HL-60 (cell line): Measurements from ENCODE around the gene ATP12A.

Source experiments
- DNase-seq, 2 experiments: peaks; one replicate each; pipeline ENCODE4 v3.0.0-alpha.2; 2010 to 2020; ENCODE audit warnings: low read depth in 1 of 2, low spot score in 1 of 2
- H3K27ac ChIP-seq: fragments of 250-450 bp; sonication (Bioruptor Pico); replicated peaks from 2 replicates; pipeline ENCODE4 v1.5.1; 2020; ENCODE audit warnings: mild to moderate bottlenecking, moderate library complexity
- H3K27me3 ChIP-seq: fragments of 250-450 bp; sonication (Bioruptor Pico); 2 replicates; pipeline ENCODE4 v1.5.1; 2021; ENCODE audit warnings: mild to moderate bottlenecking, moderate library complexity; ENCODE audit not compliant: insufficient read depth, poor library complexity, severe bottlenecking
- H3K4me3 ChIP-seq: replicated peaks from 2 replicates; pipeline ENCODE4 v1.5.1; 2011; ENCODE audit warnings: mild to moderate bottlenecking, control low read depth, low read length; ENCODE audit not compliant: insufficient read depth
- CTCF ChIP-seq: IDR thresholded peaks from one replicate; pipeline ENCODE4 v1.5.1; 2011; ENCODE audit warnings: low read length, control low read depth, inconsistent platforms; ENCODE audit not compliant: insufficient read depth
- GABPA ChIP-seq: IDR thresholded peaks from 2 replicates; pipeline ENCODE4 v1.6.1; 2012; ENCODE audit warnings: low read depth
- POLR2AphosphoS5 ChIP-seq: IDR thresholded peaks from 2 replicates; pipeline ENCODE4 v1.6.1; 2012; ENCODE audit warnings: low read depth
- REST ChIP-seq: IDR thresholded peaks from 2 replicates; pipeline ENCODE4 v1.6.1; 2012; ENCODE audit warnings: low read depth; ENCODE audit not compliant: insufficient replicate concordance
- SPI1 ChIP-seq: IDR thresholded peaks from 2 replicates; pipeline ENCODE4 v1.6.1; 2012; ENCODE audit warnings: low read depth, mild to moderate bottlenecking, borderline replicate concordance

ATP12A gene

GRCh38 chr13:24741016-24741662 is 60.9 kb downstream of the ATP12A start:
- peaks cover 21% of the 10 kb centered on the region for H3K27me3 ChIP-seq
- DNase-seq: no peak
- no peak overlapping the region for H3K27ac ChIP-seq
- TF ChIP-seq REST (no peak), CTCF (peak; percentile 7), GABPA (no peak), SPI1 (no peak), POLR2AphosphoS5 (no peak)
- H3K4me3 ChIP-seq: no peak overlapping the region

DNA sequence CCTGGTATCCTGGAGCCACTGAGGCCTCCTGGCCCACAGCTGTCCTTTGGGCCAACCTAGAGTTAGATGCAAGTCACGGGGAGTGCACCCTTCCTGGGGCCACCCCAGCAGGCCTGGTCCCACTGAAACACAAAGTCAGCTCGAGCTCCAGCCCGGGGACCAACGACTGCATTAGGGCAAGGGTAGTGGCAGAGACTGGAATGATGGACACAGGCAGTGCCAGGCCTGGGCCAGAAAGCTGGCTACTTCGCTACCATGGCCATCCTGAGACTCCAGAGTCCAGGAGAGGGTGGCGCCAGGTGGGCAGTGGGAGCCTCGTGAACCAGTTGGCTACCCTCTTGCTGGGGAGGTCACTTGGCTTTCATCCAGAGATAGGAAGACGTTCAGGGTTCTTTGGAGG is 61.6 kb downstream of the ATP12A start:
- no peak for TF ChIP-seq SPI1
- no peak for TF ChIP-seq CTCF
- TF ChIP-seq GABPA: no peak
- TF ChIP-seq REST: no peak
- no peak for TF ChIP-seq POLR2AphosphoS5
- Histone ChIP-seq H3K27ac (no peak overlapping the region), H3K27me3 (peaks cover 28% of the 10 kb centered on the region), H3K4me3 (no peak overlapping the region)
- no peak for DNase-seq

- TF ChIP-seq CTCF: no peak
- no peak for TF ChIP-seq REST
- no peak for TF ChIP-seq GABPA
- no peak for TF ChIP-seq SPI1
- no peak for TF ChIP-seq POLR2AphosphoS5
- Histone ChIP-seq H3K27me3 (peaks cover 33% of the 10 kb centered on the region), H3K4me3 (no peak overlapping the region), H3K27ac (no peak overlapping the region)
- DNase-seq: no peak
These were observed 62.1 kb downstream of the ATP12A start for GRCh38 chr13:24742294-24742693.
